ENCODE results near the gene VPS37C. TPM values are rescaled to one million over a fixed set of nuclear protein-coding genes. Genes with fewer than 3 reads are reported as not detected.

The VPS37C gene
- total RNA-seq, 2 experiments from 2014 or later: 5.5 to 5.8 TPM

- Mint-ChIP-seq H3K27ac (no peak overlapping the region), H3K9me3 (no peaks in the 10 kb centered on the region), H3K4me3 (no peak overlapping the region), H3K4me1 (peaks cover 24% of the 10 kb centered on the region), H3K27me3 (no peaks in the 10 kb centered on the region), H3K36me3 (ENCODE audit: low read depth) (peaks cover 12% of the 10 kb centered on the region)
- ChIA-PET CTCF (interaction anchor here (1.4 to 1.5 kb wide), 2 partner anchors 19 to 56 kb away, joined by 3 read pairs; no protein-coding TSS in a partner anchor), POLR2A (no interaction called here)
- no peak for DNase-seq
These were observed 29.1 kb downstream of the VPS37C start for GRCh38 chr11:61131998-61132555.

- Mint-ChIP-seq H3K4me1 (peaks cover 27% of the 10 kb centered on the region), H3K27me3 (no peaks in the 10 kb centered on the region), H3K27ac (no peak overlapping the region), H3K4me3 (no peak overlapping the region), H3K36me3 (ENCODE audit: low read depth) (peaks cover 15% of the 10 kb centered on the region), H3K9me3 (no peaks in the 10 kb centered on the region)
- ChIA-PET POLR2A (no interaction called here), CTCF (interaction anchor here (1.5 to 3.3 kb wide), 2 partner anchors 14 to 92 kb away, joined by 4 to 25 read pairs; no protein-coding TSS in a partner anchor)
- no peak for DNase-seq
These were observed 29.6 kb downstream of the VPS37C start for GRCh38 chr11:61131586-61131985.

GRCh38 chr11:61131186-61131585 lies 30.0 kb downstream of the VPS37C start:
- DNase-seq: no peak
- no peaks in the 10 kb centered on the region for H3K9me3 Mint-ChIP-seq
- no peaks in the 10 kb centered on the region for H3K27me3 Mint-ChIP-seq
- peaks cover 27% of the 10 kb centered on the region for H3K4me1 Mint-ChIP-seq
- H3K4me3 Mint-ChIP-seq: no peak overlapping the region
- ChIA-PET CTCF (interaction anchor here (1.4 to 3.3 kb wide), 4 partner anchors 12 to 91 kb away, joined by 4 to 25 read pairs (median 4); no protein-coding TSS in a partner anchor), POLR2A (no interaction called here)
- H3K36me3 Mint-ChIP-seq (ENCODE audit: low read depth): peaks cover 19% of the 10 kb centered on the region
- peak overlapping the region; percentile 28 for H3K27ac Mint-ChIP-seq

GRCh38 chr11:61129639-61130523 lies 31.3 kb downstream of the VPS37C start:
- Mint-ChIP-seq H3K36me3 (ENCODE audit: low read depth) (peaks cover 27% of the 10 kb centered on the region), H3K4me3 (no peak overlapping the region), H3K27ac (peak overlapping the region; percentile 19), H3K27me3 (no peaks in the 10 kb centered on the region), H3K9me3 (no peaks in the 10 kb centered on the region), H3K4me1 (peaks cover 31% of the 10 kb centered on the region)
- DNase-seq: peak; percentile 92
- CTCF ChIA-PET: interaction anchor here (0.6 to 3.7 kb wide), 25 partner anchors 9 to 242 kb away, joined by 3 to 25 read pairs (median 4); partner anchors contain the start of gene VPS37C
- POLR2A ChIA-PET: interaction anchor here (0.7 kb wide), 1 partner anchor 48 kb away, joined by 3 read pairs; no protein-coding TSS in a partner anchor

GRCh38 chr11:61128947-61129638 lies 32.1 kb downstream of the VPS37C start:
- no peak overlapping the region for H3K4me3 Mint-ChIP-seq
- POLR2A ChIA-PET: interaction anchor here (0.7 kb wide), 1 partner anchor 47 kb away, joined by 3 read pairs; no protein-coding TSS in a partner anchor
- no peak for DNase-seq
- CTCF ChIA-PET: interaction anchor here (0.6 to 3.7 kb wide), 25 partner anchors 10 to 403 kb away, joined by 3 to 25 read pairs (median 4); partner anchors contain the start of gene VPS37C
- H3K27me3 Mint-ChIP-seq: no peaks in the 10 kb centered on the region
- peaks cover 35% of the 10 kb centered on the region for H3K36me3 Mint-ChIP-seq (ENCODE audit: low read depth)
- H3K27ac Mint-ChIP-seq: peak overlapping the region; percentile 66
- H3K4me1 Mint-ChIP-seq: peaks cover 32% of the 10 kb centered on the region
- H3K9me3 Mint-ChIP-seq: no peaks in the 10 kb centered on the region

GRCh38 chr11:61127991-61128390 lies 33.2 kb downstream of the VPS37C start:
- CTCF ChIA-PET: interaction anchor here (0.8 to 3.7 kb wide), 8 partner anchors 13 to 241 kb away, joined by 3 to 18 read pairs (median 5); no protein-coding TSS in a partner anchor
- H3K36me3 Mint-ChIP-seq (ENCODE audit: low read depth): peaks cover 44% of the 10 kb centered on the region
- H3K4me3 Mint-ChIP-seq: no peak overlapping the region
- no peak for DNase-seq
- H3K4me1 Mint-ChIP-seq: peaks cover 36% of the 10 kb centered on the region
- POLR2A ChIA-PET: no interaction called here
- H3K27ac Mint-ChIP-seq: peak overlapping the region; percentile 73
- no peaks in the 10 kb centered on the region for H3K27me3 Mint-ChIP-seq
- H3K9me3 Mint-ChIP-seq: no peaks in the 10 kb centered on the region

- peaks cover 61% of the 10 kb centered on the region for H3K36me3 Mint-ChIP-seq (ENCODE audit: low read depth)
- H3K27ac Mint-ChIP-seq: no peak overlapping the region
- POLR2A ChIA-PET: no interaction called here
- H3K27me3 Mint-ChIP-seq: no peaks in the 10 kb centered on the region
- no peak overlapping the region for H3K4me3 Mint-ChIP-seq
- H3K9me3 Mint-ChIP-seq: no peaks in the 10 kb centered on the region
- no peak for DNase-seq
- CTCF ChIA-PET: interaction anchor here (1.0 to 3.0 kb wide), 4 partner anchors 10 to 157 kb away, joined by 3 to 8 read pairs (median 3); no protein-coding TSS in a partner anchor
- peaks cover 48% of the 10 kb centered on the region for H3K4me1 Mint-ChIP-seq
These were observed 35.0 kb downstream of the VPS37C start for GRCh38 chr11:61126256-61126655.

GRCh38 chr11:61125310-61125684 lies 35.9 kb downstream of the VPS37C start:
- peaks cover 70% of the 10 kb centered on the region for H3K36me3 Mint-ChIP-seq (ENCODE audit: low read depth)
- POLR2A ChIA-PET: no interaction called here

GRCh38 chr11:61124574-61125309 lies 36.5 kb downstream of the VPS37C start:
- POLR2A ChIA-PET: no interaction called here
- H3K9me3 Mint-ChIP-seq: no peaks in the 10 kb centered on the region
- peak overlapping the region; percentile 9 for H3K27ac Mint-ChIP-seq
- CTCF ChIA-PET: interaction anchor here (1.4 kb wide), 1 partner anchor 13 kb away, joined by 3 read pairs; no protein-coding TSS in a partner anchor
- peaks cover 76% of the 10 kb centered on the region for H3K36me3 Mint-ChIP-seq (ENCODE audit: low read depth)
- H3K4me1 Mint-ChIP-seq: peaks cover 59% of the 10 kb centered on the region
- no peaks in the 10 kb centered on the region for H3K27me3 Mint-ChIP-seq
- no peak overlapping the region for H3K4me3 Mint-ChIP-seq
- DNase-seq: no peak

More at GRCh38 chr11:61125310-61125684, 35.9 kb downstream of the VPS37C start:
- peaks cover 57% of the 10 kb centered on the region for H3K4me1 Mint-ChIP-seq
- no peak overlapping the region for H3K27ac Mint-ChIP-seq
- CTCF ChIA-PET: interaction anchor here (1.4 to 3.0 kb wide), 2 partner anchors 10 to 13 kb away, joined by 3 to 8 read pairs; no protein-coding TSS in a partner anchor
- no peak for DNase-seq
- no peaks in the 10 kb centered on the region for H3K9me3 Mint-ChIP-seq
- no peak overlapping the region for H3K4me3 Mint-ChIP-seq
- H3K27me3 Mint-ChIP-seq: no peaks in the 10 kb centered on the region

GRCh38 chr11:61123775-61124571 lies 37.3 kb downstream of the VPS37C start:
- ChIA-PET CTCF (no interaction called here), POLR2A (no interaction called here)
- Mint-ChIP-seq H3K4me3 (no peak overlapping the region), H3K27ac (peak overlapping the region; percentile 9), H3K9me3 (no peaks in the 10 kb centered on the region), H3K4me1 (peaks cover 59% of the 10 kb centered on the region), H3K36me3 (ENCODE audit: low read depth) (peaks cover 84% of the 10 kb centered on the region), H3K27me3 (no peaks in the 10 kb centered on the region)
- DNase-seq: no peak

GRCh38 chr11:61122761-61123160 lies 38.5 kb downstream of the VPS37C start:
- POLR2A ChIA-PET: no interaction called here
- CTCF ChIA-PET: interaction anchor here (0.7 to 1.4 kb wide), 3 partner anchors 9 to 130 kb away, joined by 3 to 4 read pairs (median 4); partner anchors contain the start of gene CD5
- DNase-seq: no peak
- H3K36me3 Mint-ChIP-seq (ENCODE audit: low read depth): peaks cover 90% of the 10 kb centered on the region
- H3K4me1 Mint-ChIP-seq: peaks cover 58% of the 10 kb centered on the region
- no peak overlapping the region for H3K27ac Mint-ChIP-seq
- no peaks in the 10 kb centered on the region for H3K9me3 Mint-ChIP-seq
- no peak overlapping the region for H3K4me3 Mint-ChIP-seq
- no peaks in the 10 kb centered on the region for H3K27me3 Mint-ChIP-seq

Data from activated CD4-positive, alpha-beta T cell treated with anti-CD3 and anti-CD28 coated beads, Interleukin-2, amount 10 ng/mL, durations not matched to agents 7 days and 5 days (primary cell).